H1 (cell line): ENCODE measurements around the gene ZNF765. TPM values are rescaled to one million over a fixed set of nuclear protein-coding genes. Genes with fewer than 3 reads are reported as not detected.

Source experiments
- CHD7 ChIP-seq: fragments of 300-600 bp; sonication (generic); IDR thresholded peaks from 2 replicates; pipeline ENCODE4 v1.7.1; 2012; ENCODE audit warnings: low read length, moderate library complexity, mild to moderate bottlenecking, inconsistent platforms; ENCODE audit not compliant: insufficient replicate concordance
- CTBP2 ChIP-seq: IDR thresholded peaks from 2 replicates; pipeline ENCODE4 v1.7.0; 2011; ENCODE audit warnings: borderline replicate concordance, mild to moderate bottlenecking, moderate library complexity, mixed read lengths, low read length; ENCODE audit not compliant: insufficient read depth, insufficient read length
- CTCF ChIP-seq, 3 experiments: IDR thresholded peaks; 1 replicate in 2 of 3; 2 replicates in 1 of 3; pipeline versions ENCODE4 v1.5.1 to v1.6.1; 2011; ENCODE audit warnings: low read length in 3 of 3, mild to moderate bottlenecking in 3 of 3, inconsistent platforms in 2 of 3, low read depth in 1 of 3, moderate library complexity in 1 of 3; ENCODE audit not compliant: insufficient read depth in 1 of 3; ENCODE audit errors: control extremely low read depth in 1 of 3
- EGR1 ChIP-seq: IDR thresholded peaks from 2 replicates; pipeline ENCODE4 v1.6.1; 2011; ENCODE audit warnings: low read depth, low read length, borderline replicate concordance
- SP2 ChIP-seq: IDR thresholded peaks from 2 replicates; pipeline ENCODE4 v1.6.1; 2012; ENCODE audit warnings: mild to moderate bottlenecking, low read length, inconsistent platforms
- SRF ChIP-seq: IDR thresholded peaks from 2 replicates; pipeline ENCODE4 v1.6.1; 2011; ENCODE audit warnings: mild to moderate bottlenecking, low read depth, low read length, moderate library complexity
- SUZ12 ChIP-seq: fragments of 200-600 bp; sonication (generic); IDR thresholded peaks from 2 replicates; pipeline ENCODE4 v1.6.1; 2012; ENCODE audit warnings: mild to moderate bottlenecking, inconsistent platforms, low read length, moderate library complexity, mixed read lengths
- YY1 ChIP-seq: IDR thresholded peaks from 2 replicates; pipeline ENCODE4 v1.6.1; 2011; ENCODE audit warnings: low read depth, mild to moderate bottlenecking, low read length
- polyA plus RNA-seq, 7 experiments: library from polyadenylated mRNA; depleted of rRNA in 3 of 7; stranded (reverse) in 5 of 7; unstranded in 2 of 7; fragments of >200 nt in 5 of 7; fragments of 200-250 nt in 2 of 7; gene quantifications; 1 replicate in 5 of 7; 2 replicates in 1 of 7; 4 replicates in 1 of 7; pipeline versions ENCODE4 v1.2.1 to v1.2.3, GENCODE V29; 2011 to 2013; ENCODE audit warnings: missing spikeins in 2 of 7, mixed read lengths in 2 of 7
- total RNA-seq: library from RNA; stranded (reverse); fragmentation: NEBNext Ultra II Directional; extraction: Animal tissue kit (Norgen Biotek cat#: 25700); gene quantifications from 2 replicates; pipeline ENCODE4 v1.2.1, GENCODE V29; 2021

Gene ZNF765
- total and polyA plus RNA-seq, 2 of the 8 experiments (the other 6 are each of a cell fraction or from before 2014, with no cell fraction given): 4.5 to 22.3 TPM

GRCh38 chr19:53431399-53432087 lies 36.6 kb downstream of the ZNF765 start, which contains the start of gene ZNF761 (continued):
- TF ChIP-seq CHD7: no peak
- TF ChIP-seq SRF: no peak
- no peak for TF ChIP-seq SUZ12
- TF ChIP-seq CTCF (IDR thresholded peaks at IDR 0.05; ENCODE audit: control extremely low read depth in 1 of 3, insufficient read depth in 1 of 3, low read depth in 1 of 3, low read length in 3 of 3): peak in 2 of 3 experiments; percentile 23; a peak in 2 of 4 replicates
- no peak for TF ChIP-seq CTBP2
- TF ChIP-seq YY1: no peak
- TF ChIP-seq EGR1: peak; percentile 62; the same call in 1 of the 2 replicates
- no peak for TF ChIP-seq SP2
